OCI-LY3 (cell line): ENCODE results near the gene STK32B.

Experiments
- H2AFZ ChIP-seq: fragments of 200-600, 300-600 bp; shearing (Covaris generic); 2 replicates; pipeline ENCODE4 v1.6.0; 2014; ENCODE audit warnings: antibody characterized with exemption, low read depth, low read length
- H3K27ac ChIP-seq: fragments of 200-600, 300-600 bp; sonication (generic); 2 replicates; pipeline ENCODE4 v1.5.1; 2014; ENCODE audit warnings: mild to moderate bottlenecking, low read length, moderate library complexity, mixed read lengths
- H3K27me3 ChIP-seq: fragments of 200-600, 300-600 bp; sonication (generic); 2 replicates; pipeline ENCODE4 v1.6.1; 2014; ENCODE audit warnings: low read depth, low read length, mixed read lengths
- H3K36me3 ChIP-seq: fragments of 200-600, 300-600 bp; sonication (generic); replicated peaks from 2 replicates; pipeline ENCODE3; 2014; ENCODE audit warnings: low read depth, low read length, mixed read lengths
- H3K4me1 ChIP-seq: fragments of 300-600, 200-600 bp; sonication (generic); 2 replicates; pipeline ENCODE4 v1.6.1; 2014; ENCODE audit warnings: low read length, mixed read lengths
- H3K4me2 ChIP-seq: fragments of 200-600, 300-600 bp; sonication (generic); 2 replicates; pipeline ENCODE4 v1.6.1; 2014; ENCODE audit warnings: low read length, mixed read lengths
- H3K4me3 ChIP-seq: fragments of 300-600, 200-600 bp; sonication (generic); 2 replicates; pipeline ENCODE4 v1.5.1; 2014; ENCODE audit warnings: antibody characterized with exemption, mild to moderate bottlenecking, low read length, moderate library complexity
- H3K79me2 ChIP-seq: fragments of 300-600, 200-600 bp; shearing (Covaris generic); 2 replicates; pipeline ENCODE4 v1.6.1; 2014; ENCODE audit warnings: mild to moderate bottlenecking, low read length, mixed read lengths
- H3K9ac ChIP-seq: fragments of 300-600, 200-600 bp; shearing (Covaris generic); 2 replicates; pipeline ENCODE4 v1.6.0; 2014; ENCODE audit warnings: mild to moderate bottlenecking, low read length, moderate library complexity
- H3K9me3 ChIP-seq: fragments of 200-600, 300-600 bp; shearing (Covaris generic); 2 replicates; pipeline ENCODE4 v1.6.1; 2014; ENCODE audit warnings: low read length, mixed read lengths; ENCODE audit not compliant: insufficient read depth
- H4K20me1 ChIP-seq: fragments of 200-600, 300-600 bp; sonication (generic); 2 replicates; pipeline ENCODE4 v1.6.1; 2016; ENCODE audit warnings: low read length, mixed read lengths; ENCODE audit not compliant: insufficient read depth
- EZH2phosphoT487 ChIP-seq: fragments of 200-600 bp; shearing (Covaris generic); IDR thresholded peaks from 2 replicates; pipeline ENCODE4 v1.6.1; 2018; ENCODE audit warnings: antibody characterized with exemption, mixed run types, low read depth
- TF ChIP-seq, protein P1 (sequence below): fragments of 200-600, 300-600 bp; sonication (generic); IDR thresholded peaks from 2 replicates; pipeline ENCODE4 v1.5.1; 2014; ENCODE audit warnings: antibody characterized with exemption, low read length, low read depth

STK32B gene

DNA sequence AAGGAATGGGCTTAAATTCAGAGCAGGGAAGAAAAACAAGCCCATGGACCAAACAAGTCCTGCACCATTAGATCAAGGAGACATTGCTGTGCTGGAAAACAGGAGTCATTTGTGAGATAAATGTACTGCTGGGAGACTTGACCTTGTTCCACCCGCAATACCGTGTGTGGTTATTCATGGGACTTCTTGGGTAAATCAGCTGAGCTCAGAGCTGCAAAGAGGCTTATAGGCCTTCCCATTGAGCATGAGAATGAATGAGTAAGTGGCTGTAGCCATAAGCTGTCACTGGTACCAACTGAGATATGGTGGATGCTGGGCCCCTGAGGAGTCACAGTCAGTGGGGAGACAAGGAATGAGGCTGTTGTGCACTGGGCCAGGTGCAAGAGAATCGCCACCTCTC, 29.7 kb upstream of the STK32B start:
- H3K9ac ChIP-seq = no peak overlapping the region
- no peaks in the 10 kb centered on the region for H3K79me2 ChIP-seq
- H4K20me1 ChIP-seq = no peaks in the 10 kb centered on the region
- no peak overlapping the region for H2AFZ ChIP-seq
- no peaks in the 10 kb centered on the region for H3K36me3 ChIP-seq
- H3K4me2 ChIP-seq = no peak overlapping the region
- no peaks in the 10 kb centered on the region for H3K4me1 ChIP-seq
- H3K27ac ChIP-seq = no peak overlapping the region
- no peak for TF ChIP-seq EZH2phosphoT487
- TF ChIP-seq, protein P1, sequence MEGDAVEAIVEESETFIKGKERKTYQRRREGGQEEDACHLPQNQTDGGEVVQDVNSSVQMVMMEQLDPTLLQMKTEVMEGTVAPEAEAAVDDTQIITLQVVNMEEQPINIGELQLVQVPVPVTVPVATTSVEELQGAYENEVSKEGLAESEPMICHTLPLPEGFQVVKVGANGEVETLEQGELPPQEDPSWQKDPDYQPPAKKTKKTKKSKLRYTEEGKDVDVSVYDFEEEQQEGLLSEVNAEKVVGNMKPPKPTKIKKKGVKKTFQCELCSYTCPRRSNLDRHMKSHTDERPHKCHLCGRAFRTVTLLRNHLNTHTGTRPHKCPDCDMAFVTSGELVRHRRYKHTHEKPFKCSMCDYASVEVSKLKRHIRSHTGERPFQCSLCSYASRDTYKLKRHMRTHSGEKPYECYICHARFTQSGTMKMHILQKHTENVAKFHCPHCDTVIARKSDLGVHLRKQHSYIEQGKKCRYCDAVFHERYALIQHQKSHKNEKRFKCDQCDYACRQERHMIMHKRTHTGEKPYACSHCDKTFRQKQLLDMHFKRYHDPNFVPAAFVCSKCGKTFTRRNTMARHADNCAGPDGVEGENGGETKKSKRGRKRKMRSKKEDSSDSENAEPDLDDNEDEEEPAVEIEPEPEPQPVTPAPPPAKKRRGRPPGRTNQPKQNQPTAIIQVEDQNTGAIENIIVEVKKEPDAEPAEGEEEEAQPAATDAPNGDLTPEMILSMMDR = no peak
- no peaks in the 10 kb centered on the region for H3K9me3 ChIP-seq
- no peak overlapping the region for H3K4me3 ChIP-seq
- peaks cover 10% of the 10 kb centered on the region for H3K27me3 ChIP-seq

DNA sequence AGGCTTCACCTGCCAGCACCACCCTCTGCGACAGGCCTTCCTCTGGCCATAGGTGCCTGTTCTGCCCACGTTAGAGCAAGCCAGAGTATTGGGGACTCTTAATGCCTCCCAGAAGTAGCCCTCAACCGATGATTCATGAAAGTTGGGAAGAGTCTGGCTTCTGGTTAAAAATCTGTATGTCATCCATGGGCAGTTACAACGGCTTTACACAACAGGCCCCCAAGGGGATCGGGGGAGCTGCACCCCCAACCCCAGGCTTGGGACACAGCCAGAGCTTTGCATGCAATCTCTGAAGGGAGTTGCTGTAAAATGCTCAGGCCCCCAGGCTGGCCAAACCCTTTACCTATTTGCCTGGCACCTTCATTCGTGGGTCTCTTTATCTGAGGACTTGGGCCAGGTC, 26.6 kb upstream of the STK32B start:
- H4K20me1 ChIP-seq = no peaks in the 10 kb centered on the region
- H3K27ac ChIP-seq = no peak overlapping the region
- no peak overlapping the region for H3K4me3 ChIP-seq
- no peaks in the 10 kb centered on the region for H3K36me3 ChIP-seq
- no peaks in the 10 kb centered on the region for H3K9me3 ChIP-seq
- TF ChIP-seq EZH2phosphoT487 = no peak
- TF ChIP-seq, protein P1 = no peak
- H3K27me3 ChIP-seq = no peaks in the 10 kb centered on the region
- H3K4me2 ChIP-seq = no peak overlapping the region
- no peaks in the 10 kb centered on the region for H3K4me1 ChIP-seq
- H3K79me2 ChIP-seq = no peaks in the 10 kb centered on the region
- no peak overlapping the region for H3K9ac ChIP-seq
- no peak overlapping the region for H2AFZ ChIP-seq

DNA sequence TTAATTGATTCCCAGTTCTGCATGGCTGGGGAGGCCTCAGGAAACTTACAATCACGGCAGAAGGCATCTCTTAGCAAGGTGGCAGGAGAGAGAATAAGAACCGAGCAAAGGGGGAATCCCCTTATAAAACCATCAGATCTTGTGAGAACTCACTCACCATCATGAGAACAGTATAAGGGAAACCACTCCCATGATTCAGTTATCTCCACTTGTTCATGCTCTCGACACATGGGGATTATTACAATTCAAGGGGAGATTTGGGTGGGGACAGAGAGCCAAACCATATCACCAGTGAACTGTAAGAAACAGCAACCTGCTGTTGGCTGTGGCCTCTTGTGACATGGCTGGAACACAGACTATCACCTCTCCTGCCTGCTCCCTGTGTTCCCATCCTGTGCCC, 24.9 kb upstream of the STK32B start:
- Histone ChIP-seq H3K4me1 (no peaks in the 10 kb centered on the region), H3K4me3 (no peak overlapping the region), H3K27me3 (no peaks in the 10 kb centered on the region), H3K27ac (no peak overlapping the region), H3K9ac (no peak overlapping the region), H4K20me1 (no peaks in the 10 kb centered on the region), H3K9me3 (no peaks in the 10 kb centered on the region), H3K36me3 (no peaks in the 10 kb centered on the region), H3K79me2 (no peaks in the 10 kb centered on the region), H2AFZ (no peak overlapping the region), H3K4me2 (no peak overlapping the region)
- TF ChIP-seq, protein P1 = no peak
- TF ChIP-seq EZH2phosphoT487 = no peak

DNA sequence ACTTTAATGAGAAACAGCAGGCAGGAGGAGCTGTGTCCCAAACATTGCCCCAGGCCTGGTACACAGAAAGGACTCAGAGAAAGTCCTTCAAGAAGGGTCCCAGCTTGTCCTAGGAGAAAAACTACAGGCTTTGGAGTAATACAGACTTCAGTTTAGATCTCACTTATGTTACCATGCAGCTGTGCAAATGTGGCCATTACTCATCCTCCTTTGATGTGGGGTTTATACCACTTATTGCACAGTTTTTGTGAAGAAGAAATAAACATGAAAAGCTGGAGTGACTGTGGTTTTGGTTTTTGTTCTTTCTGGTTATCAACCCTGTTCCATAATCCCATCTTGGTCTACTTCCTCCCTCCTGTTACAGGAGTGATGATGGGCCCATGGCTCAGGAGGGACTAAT, 23.9 kb upstream of the STK32B start:
- Histone ChIP-seq H2AFZ (no peak overlapping the region), H3K27me3 (no peaks in the 10 kb centered on the region), H4K20me1 (no peaks in the 10 kb centered on the region), H3K4me1 (no peaks in the 10 kb centered on the region), H3K27ac (no peak overlapping the region), H3K4me2 (no peak overlapping the region), H3K79me2 (no peaks in the 10 kb centered on the region), H3K9ac (no peak overlapping the region), H3K4me3 (no peak overlapping the region), H3K36me3 (no peaks in the 10 kb centered on the region), H3K9me3 (no peaks in the 10 kb centered on the region)
- no peak for TF ChIP-seq EZH2phosphoT487
- TF ChIP-seq, protein P1 = no peak
